Naive thymus-derived CD8-positive, alpha-beta T cell (primary cell): Measurements from ENCODE around the gene P2RX7. TPM values are rescaled to one million over a fixed set of nuclear protein-coding genes. Genes with fewer than 3 reads are reported as not detected.
"Not testable (repeated sequence)": the region's sequence is repeated elsewhere in the genome, so short reads cannot be mapped to it uniquely, and the experiment has no call there.

Source experiments
- ATAC-seq, 2 donors: fragments of 150-1000 bp; cut with Tn5 transposase in 1 of 2; sonication (Bioruptor Pico), chemical (Tn5 transposase) in 1 of 2; 1 replicate in 1 of 2; 2 replicates in 1 of 2; pipeline ENCODE4 v1.10.0; 2021; ENCODE audit warnings: mild to moderate bottlenecking in 2 of 2, moderate library complexity in 2 of 2
- POLR2A ChIA-PET: fragments of 350-600 bp; sonication (Branson Sonifier 250); formaldehyde crosslinking; loops from one replicate; lab custom pipeline; 2021; ENCODE audit warnings: antibody characterized with exemption; lab: Charles Lee
- DNase-seq, 10 donors: peaks; one replicate each; pipeline versions ENCODE4 v3.0.0 to v3.0.0-alpha.2; 2020 to 2022
- H3K27ac Mint-ChIP-seq, 10 donors: one replicate each; pipeline ENCODE4 v1.8.0; 2020 to 2022; ENCODE audit warnings: mild to moderate bottlenecking in 10 of 10, mixed read lengths in 10 of 10, moderate library complexity in 4 of 10, inconsistent platforms in 1 of 10
- H3K27me3 Mint-ChIP-seq, 5 donors: one replicate each; pipeline ENCODE4 v1.8.0; 2021 to 2022; ENCODE audit warnings: mixed read lengths in 5 of 5
- H3K36me3 Mint-ChIP-seq, 3 donors: one replicate each; pipeline ENCODE4 v1.8.0; 2020 to 2022; ENCODE audit warnings: mixed read lengths in 3 of 3, mild to moderate bottlenecking in 2 of 3, inconsistent platforms in 1 of 3
- H3K4me1 Mint-ChIP-seq, 4 donors: one replicate each; pipeline ENCODE4 v1.8.0; 2021 to 2022; ENCODE audit warnings: mixed read lengths in 4 of 4
- H3K4me3 Mint-ChIP-seq, 10 donors: one replicate each; pipeline ENCODE4 v1.8.0; 2020 to 2022; ENCODE audit warnings: mild to moderate bottlenecking in 10 of 10, mixed read lengths in 10 of 10, moderate library complexity in 6 of 10, inconsistent platforms in 1 of 10
- H3K9me3 Mint-ChIP-seq, 9 donors: one replicate each; pipeline ENCODE4 v1.8.0; 2020 to 2022; ENCODE audit warnings: mixed read lengths in 9 of 9, mild to moderate bottlenecking in 3 of 9, inconsistent platforms in 1 of 9, moderate library complexity in 1 of 9
- polyA plus RNA-seq, 3 donors: library from polyadenylated mRNA; unstranded; fragments of 300-500 nt; fragmentation: Illumina TruSeq; gene quantifications; one replicate each; pipeline ENCODE4 v1.2.3, GENCODE V29; 2021
- total RNA-seq, 8 experiments: library from RNA in 2 of 8; stranded (reverse) in 2 of 8; gene quantifications; one replicate each; pipeline ENCODE4 v1.2.3 and lab custom pipeline; 2021 to 2026

P2RX7 gene
- total and polyA plus RNA-seq, 5 experiments from 2014 or later = 3.2 to 6.9 (median 4.5) TPM

DNA sequence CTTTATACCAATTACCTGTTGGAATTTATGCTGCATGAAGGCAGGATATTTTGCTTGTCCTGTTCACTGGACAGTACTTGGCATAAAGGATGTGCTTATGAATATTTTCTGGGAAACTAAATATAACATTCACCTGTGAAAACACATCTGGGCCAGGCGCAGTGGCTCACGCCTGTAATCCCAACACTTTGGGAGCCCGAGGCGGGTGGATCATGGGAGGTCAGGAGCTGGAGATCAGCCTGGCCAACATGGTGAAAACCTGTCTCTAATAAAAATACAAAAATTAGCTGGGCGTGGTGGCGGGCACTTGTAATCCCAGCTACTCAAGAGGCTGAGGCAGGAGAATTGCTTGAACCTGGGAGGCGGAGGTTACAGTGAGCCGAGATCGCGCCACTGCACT lies 75.9 kb downstream of the P2RX7 start:
- peak overlapping the region; percentile 9 to 93 (median 64) for H3K4me3 Mint-ChIP-seq
- not testable (repeated sequence) for DNase-seq, H3K36me3 Mint-ChIP-seq, ATAC-seq, H3K27me3 Mint-ChIP-seq, H3K9me3 Mint-ChIP-seq
- peaks cover 3 to 28% (median 21%) of the 10 kb centered on the region in 4 donors for H3K4me1 Mint-ChIP-seq
- peak overlapping the region in 9 of 10 donors; percentile 13 to 98 (median 90) for H3K27ac Mint-ChIP-seq
- POLR2A ChIA-PET = interaction anchor here (0.6 to 6.3 kb wide), 4 partner anchors 15 to 32 kb away, joined by 3 to 46 read pairs (median 4); no protein-coding TSS in a partner anchor

DNA sequence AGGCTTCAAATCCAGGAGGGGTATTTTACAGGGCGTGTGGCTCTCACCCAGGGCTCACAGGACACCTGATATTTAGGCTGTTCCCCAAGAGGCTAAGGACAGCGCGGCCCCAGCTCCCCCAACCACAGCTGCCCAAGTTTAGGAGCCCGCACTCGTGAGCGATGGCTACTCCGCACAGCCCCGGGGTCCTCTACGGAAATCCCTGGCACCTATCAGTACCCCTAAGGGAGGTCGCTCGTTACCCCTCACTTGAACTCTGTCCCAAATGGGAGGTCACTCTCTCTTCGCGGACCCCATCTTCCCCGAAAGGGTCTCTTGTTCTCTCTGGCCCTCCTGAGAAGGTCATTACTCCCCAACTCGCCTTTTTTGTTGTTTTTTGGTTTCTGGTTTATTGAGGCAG lies 76.5 kb downstream of the P2RX7 start:
- ATAC-seq (no peak), DNase-seq (no peak)
- Mint-ChIP-seq H3K27ac (peak overlapping the region; percentile 77 to 98 (median 90)), H3K4me1 (peaks cover 5 to 33% (median 24%) of the 10 kb centered on the region in 4 donors), H3K9me3 (no peaks in the 10 kb centered on the region), H3K27me3 (no peaks in the 10 kb centered on the region), H3K36me3 (peaks cover 0 to 1% (median 0%) of the 10 kb centered on the region in 3 donors), H3K4me3 (peak overlapping the region; percentile 64 to 93 (median 74))
- POLR2A ChIA-PET = interaction anchor here (0.6 to 6.3 kb wide), 6 partner anchors 11 to 100 kb away, joined by 3 to 46 read pairs (median 5); no protein-coding TSS in a partner anchor

DNA sequence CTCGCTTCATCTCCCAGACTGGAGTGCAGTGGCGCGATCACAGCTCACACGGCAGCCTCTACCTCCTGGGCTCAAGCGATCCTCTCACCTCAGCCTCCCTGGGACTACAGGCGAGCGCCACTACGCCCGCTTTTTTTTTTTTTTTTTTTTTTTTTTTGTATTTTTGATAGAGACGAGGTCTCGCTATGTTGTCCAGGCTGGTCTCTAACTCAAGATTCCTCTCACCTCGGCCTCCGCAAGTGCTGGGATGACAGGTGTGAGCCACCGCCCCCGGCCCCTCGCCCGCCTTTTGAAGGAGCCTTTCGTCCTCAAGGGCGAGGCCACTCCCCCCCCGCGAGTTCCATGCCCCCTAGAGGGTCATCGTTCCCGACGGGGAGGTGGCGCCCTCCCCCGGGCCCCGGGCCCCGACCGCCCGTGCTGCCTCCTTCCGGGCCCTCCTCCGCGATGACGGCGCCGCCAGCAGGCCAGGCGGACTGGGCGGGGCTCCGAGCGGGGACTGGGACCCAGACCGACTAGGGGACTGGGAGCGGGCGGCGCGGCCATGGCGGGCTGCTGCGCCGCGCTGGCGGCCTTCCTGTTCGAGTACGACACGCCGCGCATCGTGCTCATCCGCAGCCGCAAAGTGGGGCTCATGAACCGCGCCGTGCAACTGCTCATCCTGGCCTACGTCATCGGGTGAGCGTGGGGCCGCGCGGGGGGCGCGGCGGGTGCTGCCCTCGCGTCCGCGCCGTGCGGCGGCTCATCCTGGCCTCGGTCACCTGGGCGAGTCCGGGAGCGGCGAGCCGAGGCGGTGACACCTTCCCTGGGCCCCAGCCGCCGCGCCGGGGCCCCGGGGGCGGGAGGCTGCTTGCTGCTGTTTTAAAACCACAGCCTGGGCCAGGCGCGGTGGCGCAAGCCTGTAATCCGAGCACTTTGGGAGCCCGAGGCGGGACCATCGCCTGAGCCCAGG lies 77.2 kb downstream of the P2RX7 start, which contains the start of gene P2RX4:
TSS of gene P2RX4 (plus strand) at position 506 of the 949 bp plus-strand sequence. CDS start at position 542, 36 bp downstream.
- POLR2A ChIA-PET = interaction anchor here (0.6 to 6.3 kb wide), 5 partner anchors 11 to 1057 kb away, joined by 4 to 46 read pairs (median 7); no protein-coding TSS in a partner anchor
- Mint-ChIP-seq H3K27ac (peak within 1 kb of the TSS; percentile 92 to 99 (median 96)), H3K27me3 (no peaks in the 10 kb centered on the region), H3K36me3 (peaks cover 0 to 5% (median 0%) of the 10 kb centered on the region in 3 donors), H3K4me3 (peak within 1 kb of the TSS; percentile 82 to 95 (median 90)), H3K9me3 (no peaks in the 10 kb centered on the region), H3K4me1 (peaks cover 8 to 39% (median 29%) of the 10 kb centered on the region in 4 donors)
- DNase-seq (peak; percentile 71 to 94 (median 87)), ATAC-seq (peak; percentile 88)

DNA sequence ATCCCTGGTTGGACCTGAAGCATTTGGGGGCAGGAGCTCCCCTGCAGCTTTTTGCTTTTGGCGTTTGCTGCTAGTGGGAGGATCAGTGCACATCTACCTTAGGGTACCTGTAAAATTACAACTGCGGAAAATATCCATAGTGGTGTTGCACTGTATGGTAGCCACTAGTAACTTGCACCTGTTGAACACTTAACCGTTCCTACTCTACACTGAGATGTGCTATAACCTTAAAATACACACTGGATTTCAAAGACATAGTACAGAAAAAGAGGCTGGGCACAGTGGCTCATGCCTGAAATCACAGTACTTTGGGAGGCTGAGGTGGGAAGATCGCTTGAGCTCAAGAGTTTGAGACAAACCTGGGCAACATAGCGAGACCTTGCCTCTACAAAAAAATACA lies 80.2 kb downstream of the P2RX7 start:
- peak overlapping the region in 4 of 10 donors; percentile 57 to 80 (median 72) for H3K27ac Mint-ChIP-seq

DNA sequence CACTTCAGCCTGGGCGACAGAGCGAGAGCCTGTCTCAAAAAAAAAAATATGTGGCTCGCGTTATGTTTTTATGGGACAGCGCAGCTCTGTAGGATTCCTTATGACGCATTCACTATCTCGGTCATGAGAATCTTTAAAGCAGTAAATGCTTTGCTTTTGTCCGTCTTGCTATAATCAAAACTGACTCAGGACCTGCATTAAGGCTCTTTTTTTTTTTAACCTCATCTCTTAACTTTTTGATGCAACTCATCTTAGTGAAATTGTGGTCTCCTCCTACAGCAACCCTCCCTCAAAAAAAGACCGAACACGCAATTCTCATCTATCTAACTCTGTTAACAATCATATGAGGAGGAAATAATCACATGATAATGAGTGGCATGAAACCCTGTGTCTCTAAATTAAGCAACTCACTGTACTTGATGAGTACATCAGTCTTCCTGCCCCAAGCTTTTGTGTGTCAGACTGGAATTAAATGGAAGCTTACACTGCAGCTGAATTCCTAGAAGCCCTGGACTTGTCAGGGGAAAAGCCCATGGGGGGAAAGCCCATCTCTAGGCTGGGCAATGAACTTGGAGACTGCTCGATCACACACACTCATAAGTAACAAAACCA lies 81.6 kb downstream of the P2RX7 start:
- no peaks in the 10 kb centered on the region for H3K27me3 Mint-ChIP-seq
- peaks cover 0 to 19% (median 5%) of the 10 kb centered on the region in 3 donors for H3K36me3 Mint-ChIP-seq
- H3K4me1 Mint-ChIP-seq = peaks cover 12 to 35% (median 28%) of the 10 kb centered on the region in 4 donors
- ATAC-seq (no peak), DNase-seq (no peak)
- no peaks in the 10 kb centered on the region for H3K9me3 Mint-ChIP-seq
- H3K4me3 Mint-ChIP-seq = peak overlapping the region in 1 of 10 donors; percentile 21
- H3K27ac Mint-ChIP-seq = peak overlapping the region; percentile 10 to 84 (median 60)
- POLR2A ChIA-PET = interaction anchor here (1.0 to 6.3 kb wide), 2 partner anchors 10 to 25 kb away, joined by 4 to 46 read pairs; no protein-coding TSS in a partner anchor

More for the DNA sequence above, 80.2 kb downstream of the P2RX7 start:
- DNase-seq (no peak), ATAC-seq (no peak)
- peak overlapping the region in 1 of 10 donors; percentile 30 for H3K4me3 Mint-ChIP-seq
- H3K27me3 Mint-ChIP-seq = no peaks in the 10 kb centered on the region
- no peaks in the 10 kb centered on the region for H3K9me3 Mint-ChIP-seq
- peaks cover 10 to 41% (median 30%) of the 10 kb centered on the region in 4 donors for H3K4me1 Mint-ChIP-seq
- POLR2A ChIA-PET = interaction anchor here (6.3 kb wide), 1 partner anchor 11 kb away, joined by 46 read pairs; no protein-coding TSS in a partner anchor
- H3K36me3 Mint-ChIP-seq = peaks cover 0 to 13% (median 5%) of the 10 kb centered on the region in 3 donors

DNA sequence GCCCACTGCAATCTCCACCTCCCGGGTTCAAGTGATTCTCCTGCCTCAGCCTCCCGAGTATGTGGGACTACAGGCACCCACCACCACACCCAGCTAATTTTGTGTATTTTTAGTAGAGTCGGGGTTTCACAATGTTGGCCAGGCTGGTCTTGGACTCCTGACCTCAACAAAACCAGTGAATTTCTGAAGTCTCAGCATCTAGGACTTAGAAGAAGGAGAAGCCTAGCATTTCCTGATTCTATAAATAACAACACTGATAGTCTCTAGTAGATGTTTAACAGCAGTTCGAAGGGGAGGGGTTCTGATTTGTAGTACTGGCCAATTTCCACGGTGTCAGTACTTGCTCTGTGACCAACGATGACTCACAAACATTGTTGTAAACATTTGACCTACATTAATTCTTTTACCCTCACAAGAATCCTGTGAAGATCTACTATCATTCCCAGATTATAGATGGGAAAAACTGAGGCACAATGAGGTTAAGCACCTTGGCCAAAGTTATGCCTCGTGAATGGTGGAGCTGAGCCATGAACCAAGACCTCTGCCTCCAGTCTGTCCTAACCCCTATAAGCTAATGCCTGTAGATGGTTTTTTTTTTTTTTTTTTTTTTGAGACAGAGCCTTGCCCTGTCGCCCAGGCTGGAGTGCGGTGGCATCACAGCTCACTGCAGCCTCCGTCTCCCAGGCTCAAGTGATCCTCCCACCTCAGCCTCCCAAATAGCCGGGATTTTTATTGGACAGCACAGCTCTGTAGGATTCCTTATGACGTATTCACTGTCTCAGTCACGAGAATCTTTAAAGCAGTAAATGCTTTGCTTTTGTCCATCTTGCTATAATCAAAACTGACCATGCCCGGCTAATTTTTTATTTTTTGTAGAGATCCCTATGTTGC lies 82.4 kb downstream of the P2RX7 start:
- no peaks in the 10 kb centered on the region for H3K27me3 Mint-ChIP-seq
- no peak for ATAC-seq
- H3K4me3 Mint-ChIP-seq = no peak overlapping the region
- POLR2A ChIA-PET = interaction anchor here (0.8 to 1.4 kb wide), 2 partner anchors 9 to 24 kb away, joined by 3 to 4 read pairs; no protein-coding TSS in a partner anchor
- no peaks in the 10 kb centered on the region for H3K9me3 Mint-ChIP-seq
- H3K36me3 Mint-ChIP-seq = peaks cover 0 to 19% (median 7%) of the 10 kb centered on the region in 3 donors
- peaks cover 12 to 32% (median 24%) of the 10 kb centered on the region in 4 donors for H3K4me1 Mint-ChIP-seq
- no peak for DNase-seq
- peak overlapping the region; percentile 18 to 84 (median 65) for H3K27ac Mint-ChIP-seq

DNA sequence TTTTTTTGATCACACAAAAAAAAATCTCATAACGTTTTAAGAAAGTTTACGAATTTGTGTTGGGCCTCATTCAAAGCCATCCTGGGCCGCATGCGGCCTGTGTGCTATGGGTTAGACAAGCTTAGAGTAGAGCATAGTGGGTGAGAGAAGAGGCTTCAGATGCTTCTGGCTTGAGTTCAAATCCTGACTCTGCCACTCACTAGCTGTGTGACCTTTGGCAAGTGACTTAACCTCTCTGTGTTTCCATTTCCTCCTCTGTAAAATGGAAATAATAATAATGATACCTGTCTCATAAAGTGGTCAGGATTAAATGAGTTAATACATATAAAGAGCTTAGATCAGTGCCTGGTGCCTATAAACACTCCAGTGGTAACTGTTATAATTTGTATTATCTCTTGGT lies 83.4 kb downstream of the P2RX7 start:
- ATAC-seq (no peak), DNase-seq (no peak)
- Mint-ChIP-seq H3K4me1 (peaks cover 9 to 28% (median 18%) of the 10 kb centered on the region in 4 donors), H3K27ac (peak overlapping the region in 2 of 10 donors; percentile 24 to 84), H3K36me3 (peaks cover 0 to 19% (median 7%) of the 10 kb centered on the region in 3 donors), H3K27me3 (no peaks in the 10 kb centered on the region), H3K4me3 (no peak overlapping the region), H3K9me3 (no peaks in the 10 kb centered on the region)
- POLR2A ChIA-PET = interaction anchor here (1.4 kb wide), 1 partner anchor 8 kb away, joined by 4 read pairs; no protein-coding TSS in a partner anchor

DNA sequence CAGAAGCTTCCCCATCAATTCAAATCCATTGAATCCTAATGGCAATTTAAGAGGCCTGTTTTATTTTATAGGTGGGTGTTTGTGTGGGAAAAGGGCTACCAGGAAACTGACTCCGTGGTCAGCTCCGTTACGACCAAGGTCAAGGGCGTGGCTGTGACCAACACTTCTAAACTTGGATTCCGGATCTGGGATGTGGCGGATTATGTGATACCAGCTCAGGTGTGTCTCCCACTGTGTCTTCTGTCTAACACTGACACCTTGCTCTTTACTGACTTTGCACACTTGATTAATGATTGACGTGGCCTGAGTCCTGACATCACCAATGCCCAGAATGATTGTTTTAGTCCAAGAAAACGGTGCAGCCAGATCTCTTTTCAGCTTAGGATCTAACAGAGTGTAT lies 84.4 kb downstream of the P2RX7 start:
- POLR2A ChIA-PET = no interaction called here
- no peaks in the 10 kb centered on the region for H3K27me3 Mint-ChIP-seq
- peak overlapping the region in 4 of 10 donors; percentile 13 to 78 (median 32) for H3K27ac Mint-ChIP-seq
- no peaks in the 10 kb centered on the region for H3K9me3 Mint-ChIP-seq
- H3K4me1 Mint-ChIP-seq = peaks cover 9 to 23% (median 16%) of the 10 kb centered on the region in 4 donors
- ATAC-seq = no peak
- H3K4me3 Mint-ChIP-seq = no peak overlapping the region
- DNase-seq = no peak
- H3K36me3 Mint-ChIP-seq = peaks cover 0 to 24% (median 7%) of the 10 kb centered on the region in 3 donors

DNA sequence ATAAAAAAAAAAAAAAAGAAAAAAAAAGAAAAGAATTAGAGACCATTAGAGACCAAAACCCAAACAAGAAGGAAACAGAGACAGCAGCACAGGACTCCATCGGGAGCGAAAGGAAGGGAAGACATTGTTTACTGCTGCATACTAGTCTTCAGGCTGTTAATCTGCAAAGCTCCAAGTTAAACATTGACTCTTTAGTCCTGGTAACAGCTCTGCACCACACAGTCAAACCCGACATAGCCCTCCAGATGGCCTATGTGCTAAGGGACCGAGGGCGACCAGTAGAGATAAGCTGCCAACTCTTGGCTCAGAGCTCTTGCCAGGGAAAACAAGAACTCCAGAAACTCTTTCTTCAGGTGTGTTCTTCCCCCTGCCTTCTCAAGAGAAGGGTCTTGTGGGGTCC lies 85.1 kb downstream of the P2RX7 start:
- no peaks in the 10 kb centered on the region for H3K9me3 Mint-ChIP-seq
- H3K4me1 Mint-ChIP-seq = peaks cover 10 to 23% (median 19%) of the 10 kb centered on the region in 4 donors
- POLR2A ChIA-PET = interaction anchor here (1.5 to 1.6 kb wide), 2 partner anchors 12 to 22 kb away, joined by 3 to 4 read pairs; no protein-coding TSS in a partner anchor
- no peaks in the 10 kb centered on the region for H3K27me3 Mint-ChIP-seq
- H3K27ac Mint-ChIP-seq = peak overlapping the region in 8 of 10 donors; percentile 22 to 81 (median 56)
- H3K4me3 Mint-ChIP-seq = no peak overlapping the region
- DNase-seq = no peak
- H3K36me3 Mint-ChIP-seq = peaks cover 0 to 26% (median 7%) of the 10 kb centered on the region in 3 donors
- no peak for ATAC-seq

DNA sequence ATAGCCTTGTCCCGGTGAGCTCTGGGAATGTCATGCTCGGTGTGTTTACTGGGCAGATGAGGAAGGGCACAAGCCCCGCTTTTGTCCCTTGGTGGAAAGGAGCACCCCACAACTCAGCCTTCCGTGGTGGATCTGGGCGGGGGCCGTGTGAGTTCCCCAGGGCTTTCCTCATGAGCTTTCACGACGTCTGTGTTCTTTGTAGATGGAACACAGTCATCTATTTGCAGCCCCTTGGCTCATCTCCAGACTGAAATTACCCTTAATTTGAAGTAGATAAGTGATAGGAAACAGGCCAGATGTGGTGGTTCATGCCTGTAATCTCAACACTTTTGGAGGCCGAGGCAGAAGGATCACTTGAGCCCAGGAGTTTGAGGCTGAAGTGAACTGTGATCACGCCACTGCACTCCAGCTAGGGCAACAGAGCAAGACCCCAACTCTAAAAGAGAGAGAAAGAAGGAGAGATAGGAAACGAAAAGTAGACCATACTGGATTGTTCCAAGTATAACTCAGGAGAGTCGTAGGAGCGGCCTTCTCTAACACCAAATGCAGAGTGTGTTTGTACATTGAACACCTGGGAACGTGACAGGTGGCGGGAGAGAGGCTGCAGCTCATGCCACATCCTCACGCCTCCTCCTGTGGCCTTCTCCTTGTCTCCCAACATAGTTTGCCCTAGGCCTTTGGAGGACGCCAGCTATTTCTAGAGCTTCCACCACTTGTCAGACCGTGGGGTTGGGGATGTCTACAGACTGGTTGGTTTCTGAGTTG lies 86.1 kb downstream of the P2RX7 start:
- POLR2A ChIA-PET = interaction anchor here (0.6 to 1.6 kb wide), 3 partner anchors 11 to 1868 kb away, joined by 3 to 5 read pairs (median 4); no protein-coding TSS in a partner anchor
- no peaks in the 10 kb centered on the region for H3K27me3 Mint-ChIP-seq
- peaks cover 0 to 26% (median 7%) of the 10 kb centered on the region in 3 donors for H3K36me3 Mint-ChIP-seq
- no peaks in the 10 kb centered on the region for H3K9me3 Mint-ChIP-seq
- no peak overlapping the region for H3K4me3 Mint-ChIP-seq
- ATAC-seq (no peak), DNase-seq (no peak)
- H3K4me1 Mint-ChIP-seq = peaks cover 16 to 31% (median 27%) of the 10 kb centered on the region in 4 donors
- peak overlapping the region in 8 of 10 donors; percentile 26 to 84 (median 68) for H3K27ac Mint-ChIP-seq
